Measurements from ENCODE around the gene ZBTB17. TPM values are rescaled to one million over a fixed set of nuclear protein-coding genes. Genes with fewer than 3 reads are reported as not detected.

ZBTB17 gene
- total RNA-seq, 1 experiment from 2014 or later: 32.0 TPM

Other genes starting within 250 kb of the ZBTB17 start
- 0.82 to 2.0 TPM (median 1.1 TPM) in 3 replicates for gene SLC25A34, start 239.8 kb downstream of the ZBTB17 start, total RNA-seq (2021)
- 0.48 to 1.4 TPM (median 0.94 TPM) in 3 replicates for gene TMEM82, start 233.6 kb downstream of the ZBTB17 start, total RNA-seq (2021)
- gene FBLIM1, start 217.3 kb downstream of the ZBTB17 start, total RNA-seq (2021): 70.9 to 78.3 TPM (median 76.6 TPM) in 3 replicates
- 2.6 to 3.8 TPM (median 2.7 TPM) in 3 replicates for gene UQCRHL, start 168.5 kb downstream of the ZBTB17 start, total RNA-seq (2021)
- gene SPEN, start 128.4 kb downstream of the ZBTB17 start, total RNA-seq (2021): 48.5 to 50.2 TPM (median 48.8 TPM) in 3 replicates
- gene SRARP, start 28.1 kb upstream of the ZBTB17 start, total RNA-seq (2021): 0.11 TPM in 1 of 3 replicates, not detected in the others
- 0.11 to 0.23 TPM (median 0.21 TPM) in 3 replicates for gene HSPB7, start 41.9 kb upstream of the ZBTB17 start, total RNA-seq (2021)
- gene CLCNKA, start 45.9 kb upstream of the ZBTB17 start, total RNA-seq (2021): 1.5 to 2.7 TPM (median 2.7 TPM) in 3 replicates
- gene CLCNKB, start 67.7 kb upstream of the ZBTB17 start, total RNA-seq (2021): 1.8 to 3.1 TPM (median 2.5 TPM) in 3 replicates
- 1.4 to 2.0 TPM (median 1.8 TPM) in 3 replicates for gene FAM131C, start 97.5 kb upstream of the ZBTB17 start, total RNA-seq (2021)
- gene EPHA2, start 180.0 kb upstream of the ZBTB17 start, total RNA-seq (2021): 31.4 to 44.4 TPM (median 31.7 TPM) in 3 replicates
- gene ARHGEF19, start 236.6 kb upstream of the ZBTB17 start, total RNA-seq (2021): 51.1 to 53.1 TPM (median 52.9 TPM) in 3 replicates

All from WTC11 (cell line).